ENCODE results near the gene KRTAP10-2.

DNA sequence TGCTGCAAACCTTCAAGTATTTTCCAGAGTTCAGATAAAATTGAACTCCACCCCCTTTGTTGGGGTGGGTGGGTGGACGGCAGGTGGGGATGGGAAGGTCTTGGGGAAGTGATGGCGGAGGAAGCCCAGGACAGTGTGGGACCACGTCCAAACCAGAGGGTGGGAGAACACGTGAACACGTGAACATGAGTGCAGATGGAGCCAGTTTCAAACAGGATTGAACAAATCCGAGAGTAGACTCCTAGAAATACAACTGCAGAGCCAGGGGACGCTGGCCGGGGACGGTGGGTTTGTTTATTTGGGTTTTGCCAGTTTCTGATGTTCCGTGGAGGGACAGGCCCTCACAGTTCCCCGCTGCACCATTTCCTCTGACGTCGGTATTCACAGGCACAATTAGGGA lies 2.9 kb downstream of the KRTAP10-2 start:
- TF ChIP-seq, protein P1, sequence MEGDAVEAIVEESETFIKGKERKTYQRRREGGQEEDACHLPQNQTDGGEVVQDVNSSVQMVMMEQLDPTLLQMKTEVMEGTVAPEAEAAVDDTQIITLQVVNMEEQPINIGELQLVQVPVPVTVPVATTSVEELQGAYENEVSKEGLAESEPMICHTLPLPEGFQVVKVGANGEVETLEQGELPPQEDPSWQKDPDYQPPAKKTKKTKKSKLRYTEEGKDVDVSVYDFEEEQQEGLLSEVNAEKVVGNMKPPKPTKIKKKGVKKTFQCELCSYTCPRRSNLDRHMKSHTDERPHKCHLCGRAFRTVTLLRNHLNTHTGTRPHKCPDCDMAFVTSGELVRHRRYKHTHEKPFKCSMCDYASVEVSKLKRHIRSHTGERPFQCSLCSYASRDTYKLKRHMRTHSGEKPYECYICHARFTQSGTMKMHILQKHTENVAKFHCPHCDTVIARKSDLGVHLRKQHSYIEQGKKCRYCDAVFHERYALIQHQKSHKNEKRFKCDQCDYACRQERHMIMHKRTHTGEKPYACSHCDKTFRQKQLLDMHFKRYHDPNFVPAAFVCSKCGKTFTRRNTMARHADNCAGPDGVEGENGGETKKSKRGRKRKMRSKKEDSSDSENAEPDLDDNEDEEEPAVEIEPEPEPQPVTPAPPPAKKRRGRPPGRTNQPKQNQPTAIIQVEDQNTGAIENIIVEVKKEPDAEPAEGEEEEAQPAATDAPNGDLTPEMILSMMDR (IDR thresholded peaks at IDR 0.05; ENCODE audit: insufficient read depth, low read length, poor library complexity, severe bottlenecking): no peak
- no peak for TF ChIP-seq EZH2phosphoT487 (conservative IDR thresholded peaks at IDR 0.05; ENCODE audit: low read length)
